RWPE1 (cell line): ENCODE data around the gene GLE1.
"Not testable (repeated sequence)": the region's sequence is repeated elsewhere in the genome, so short reads cannot be mapped to it uniquely, and the experiment has no call there.

Experiments used
- CTCF ChIA-PET: fragments of 350-600 bp; sonication (Branson Sonifier 250); formaldehyde crosslinking; extraction: SDS; loops from one replicate; lab custom pipeline; 2021; lab: Yijun Ruan, JAX
- POLR2A ChIA-PET: fragments of 400-600 bp; formaldehyde crosslinking; extraction: SDS; loops from one replicate; lab custom pipeline; 2020; ENCODE audit warnings: antibody characterized with exemption; ENCODE audit not compliant: low non-redundant PET; lab: Yijun Ruan, JAX
- DNase-seq: peaks from one replicate; pipeline ENCODE4 v3.0.0; 2012; ENCODE audit warnings: low spot score
- H3K27ac ChIP-seq: fragments of 450-650 bp; 2 replicates; pipeline ENCODE4 v1.5.1; 2017
- TF ChIP-seq, protein P1 (sequence below): fragments of 450-650 bp; conservative IDR thresholded peaks from 2 replicates; pipeline ENCODE4 v1.5.1; 2017; ENCODE audit warnings: low read depth, mild to moderate bottlenecking

The GLE1 gene

DNA sequence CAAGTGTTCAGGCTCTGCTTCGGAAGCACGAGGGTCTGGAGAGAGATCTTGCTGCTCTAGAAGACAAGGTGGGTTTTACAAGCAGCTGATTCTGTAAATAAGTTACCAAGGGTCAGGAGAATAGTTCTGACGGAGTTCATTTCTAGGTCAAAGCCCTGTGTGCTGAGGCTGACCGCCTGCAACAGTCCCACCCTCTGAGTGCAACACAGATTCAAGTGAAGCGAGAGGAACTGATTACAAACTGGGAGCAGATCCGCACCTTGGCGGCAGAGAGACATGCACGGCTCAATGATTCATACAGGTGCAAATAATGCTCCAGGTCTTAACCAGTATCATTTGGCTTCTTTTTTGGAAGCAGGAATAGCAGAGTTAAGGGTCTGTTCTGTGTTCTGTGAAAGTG is 72.7 kb downstream of the GLE1 start:
- CTCF ChIA-PET, result no interaction called here
- TF ChIP-seq, protein P1, sequence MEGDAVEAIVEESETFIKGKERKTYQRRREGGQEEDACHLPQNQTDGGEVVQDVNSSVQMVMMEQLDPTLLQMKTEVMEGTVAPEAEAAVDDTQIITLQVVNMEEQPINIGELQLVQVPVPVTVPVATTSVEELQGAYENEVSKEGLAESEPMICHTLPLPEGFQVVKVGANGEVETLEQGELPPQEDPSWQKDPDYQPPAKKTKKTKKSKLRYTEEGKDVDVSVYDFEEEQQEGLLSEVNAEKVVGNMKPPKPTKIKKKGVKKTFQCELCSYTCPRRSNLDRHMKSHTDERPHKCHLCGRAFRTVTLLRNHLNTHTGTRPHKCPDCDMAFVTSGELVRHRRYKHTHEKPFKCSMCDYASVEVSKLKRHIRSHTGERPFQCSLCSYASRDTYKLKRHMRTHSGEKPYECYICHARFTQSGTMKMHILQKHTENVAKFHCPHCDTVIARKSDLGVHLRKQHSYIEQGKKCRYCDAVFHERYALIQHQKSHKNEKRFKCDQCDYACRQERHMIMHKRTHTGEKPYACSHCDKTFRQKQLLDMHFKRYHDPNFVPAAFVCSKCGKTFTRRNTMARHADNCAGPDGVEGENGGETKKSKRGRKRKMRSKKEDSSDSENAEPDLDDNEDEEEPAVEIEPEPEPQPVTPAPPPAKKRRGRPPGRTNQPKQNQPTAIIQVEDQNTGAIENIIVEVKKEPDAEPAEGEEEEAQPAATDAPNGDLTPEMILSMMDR, result no peak
- POLR2A ChIA-PET, result no interaction called here

DNA sequence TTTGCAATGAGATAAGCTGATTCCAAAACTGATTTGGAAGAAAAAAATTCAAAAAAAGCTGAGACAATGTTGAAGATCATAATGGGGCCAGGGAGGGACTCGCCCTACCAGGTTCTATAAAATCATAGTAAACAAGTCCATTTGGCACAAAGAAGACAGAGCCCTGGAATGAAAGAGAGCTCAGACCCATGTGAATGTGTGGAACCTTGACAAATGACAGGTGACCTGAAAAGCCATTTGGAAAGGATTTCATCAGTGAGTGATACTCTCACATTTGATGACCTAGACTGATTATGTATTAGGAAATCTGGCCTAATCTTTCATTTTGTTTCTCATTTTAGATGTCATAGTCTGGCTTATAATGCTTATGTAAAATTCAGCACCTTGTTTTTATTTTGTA is 74.7 kb downstream of the GLE1 start:
- POLR2A ChIA-PET, result interaction anchor here (0.6 kb wide), 1 partner anchor 32 kb away, joined by 3 read pairs; no protein-coding TSS in a partner anchor
- no peak for DNase-seq
- no peak overlapping the region for H3K27ac ChIP-seq
- CTCF ChIA-PET, result interaction anchor here (0.6 kb wide), 1 partner anchor 21 kb away, joined by 4 read pairs; no protein-coding TSS in a partner anchor
- TF ChIP-seq, protein P1, result no peak

More for the DNA sequence above, 72.7 kb downstream of the GLE1 start:
- no peak for DNase-seq
- peak overlapping the region; percentile 3; the same call in 1 of the 2 replicates for H3K27ac ChIP-seq

DNA sequence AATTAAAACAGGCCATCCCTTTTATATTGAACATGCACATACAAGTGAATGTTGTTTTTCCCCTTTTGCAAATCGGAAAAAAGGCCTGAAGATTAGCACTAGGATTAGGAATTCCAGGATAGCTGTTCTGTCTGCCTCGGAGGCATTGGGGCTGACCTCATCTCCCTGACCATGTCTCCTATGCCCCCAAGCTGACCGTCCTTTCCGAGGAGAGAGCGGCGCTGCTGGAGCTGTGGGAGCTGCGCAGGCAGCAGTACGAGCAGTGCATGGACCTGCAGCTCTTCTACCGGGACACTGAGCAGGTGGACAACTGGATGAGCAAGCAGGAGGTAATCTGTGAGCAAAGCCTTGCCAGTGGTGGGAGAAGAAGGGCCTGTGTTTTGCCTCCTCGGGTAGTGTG is 76.2 kb downstream of the GLE1 start:
- POLR2A ChIA-PET, result interaction anchor here (0.6 kb wide), 1 partner anchor 46 kb away, joined by 4 read pairs; no protein-coding TSS in a partner anchor
- TF ChIP-seq, protein P1, result no peak
- 0 out of 2 replicates have a peak overlapping the region, but pooled peaks have one; percentile 20 for H3K27ac ChIP-seq
- DNase-seq, result no peak
- CTCF ChIA-PET, result no interaction called here

DNA sequence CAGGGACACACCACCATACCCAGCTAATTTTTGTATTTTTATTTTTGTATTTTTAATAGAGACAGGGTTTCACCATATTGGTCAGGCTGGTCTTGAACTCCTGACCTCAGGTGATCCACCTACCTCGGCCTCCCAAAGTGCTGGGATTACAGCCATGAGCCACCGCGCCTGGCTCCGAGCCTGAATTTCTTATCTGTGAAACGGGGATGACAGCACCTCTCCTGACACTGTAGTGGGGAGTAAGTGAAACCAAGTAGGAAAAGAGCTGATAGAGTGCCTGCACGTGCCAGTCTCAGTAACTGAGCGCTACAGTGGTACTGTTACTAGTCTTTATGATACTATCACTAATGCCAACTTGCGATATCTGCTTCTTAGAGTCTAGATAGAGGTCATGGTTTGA is 80.6 kb downstream of the GLE1 start:
- H3K27ac ChIP-seq, DNase-seq: not testable (repeated sequence)
- ChIA-PET CTCF (interaction anchor here (1.9 kb wide), 1 partner anchor 10 kb away, joined by 5 read pairs; no protein-coding TSS in a partner anchor), POLR2A (interaction anchor here (0.7 kb wide), 1 partner anchor 39 kb away, joined by 4 read pairs; no protein-coding TSS in a partner anchor)

DNA sequence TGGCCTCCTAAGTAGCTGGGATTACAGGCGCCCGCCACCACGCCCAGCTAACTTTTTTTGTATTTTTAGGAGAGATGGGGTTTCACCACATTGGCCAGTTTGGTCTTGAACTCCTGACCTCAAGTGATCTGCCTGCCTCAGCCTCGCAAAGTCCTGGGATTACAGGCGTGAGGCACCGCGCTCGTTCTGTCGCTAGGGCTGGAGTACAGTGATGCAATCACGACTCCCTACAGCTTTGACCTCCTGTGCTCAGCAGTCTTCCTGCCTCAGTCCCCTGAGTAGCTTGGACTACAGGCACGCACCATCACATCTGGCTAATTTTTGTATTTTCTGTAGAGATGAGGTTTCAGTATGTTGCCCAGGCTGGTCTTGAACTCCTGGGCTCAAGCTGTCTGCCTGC is 82.4 kb downstream of the GLE1 start:
- H3K27ac ChIP-seq, result peak overlapping the region; percentile 19
- CTCF ChIA-PET, result interaction anchor here (0.6 to 1.2 kb wide), 3 partner anchors 14 to 341 kb away, joined by 3 to 5 read pairs (median 4); no protein-coding TSS in a partner anchor
- DNase-seq, POLR2A ChIA-PET: not testable (repeated sequence)

DNA sequence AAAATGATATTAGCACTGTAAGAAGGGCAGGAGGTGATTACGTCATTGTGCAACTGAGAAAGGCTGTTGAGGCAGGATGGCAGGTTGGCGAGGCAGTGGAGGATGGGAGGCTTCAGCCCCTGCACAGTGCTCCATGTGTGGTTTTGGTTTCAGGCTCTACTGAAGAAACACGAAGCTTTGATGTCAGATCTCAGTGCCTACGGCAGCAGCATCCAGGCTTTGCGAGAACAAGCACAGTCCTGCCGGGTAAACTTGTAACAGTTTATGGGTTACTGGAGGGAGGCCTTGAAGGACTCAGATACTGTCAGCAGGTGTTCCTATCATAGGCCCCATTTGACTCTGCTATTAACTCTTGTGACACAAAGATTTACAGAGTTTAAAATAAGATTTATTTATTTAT is 82.9 kb downstream of the GLE1 start:
- no peak for DNase-seq
- TF ChIP-seq, protein P1, result no peak
- H3K27ac ChIP-seq, result peak overlapping the region; percentile 19
- ChIA-PET CTCF (interaction anchor here (0.6 to 0.7 kb wide), 3 partner anchors 14 to 341 kb away, joined by 3 to 4 read pairs (median 4); no protein-coding TSS in a partner anchor), POLR2A (no interaction called here)

DNA sequence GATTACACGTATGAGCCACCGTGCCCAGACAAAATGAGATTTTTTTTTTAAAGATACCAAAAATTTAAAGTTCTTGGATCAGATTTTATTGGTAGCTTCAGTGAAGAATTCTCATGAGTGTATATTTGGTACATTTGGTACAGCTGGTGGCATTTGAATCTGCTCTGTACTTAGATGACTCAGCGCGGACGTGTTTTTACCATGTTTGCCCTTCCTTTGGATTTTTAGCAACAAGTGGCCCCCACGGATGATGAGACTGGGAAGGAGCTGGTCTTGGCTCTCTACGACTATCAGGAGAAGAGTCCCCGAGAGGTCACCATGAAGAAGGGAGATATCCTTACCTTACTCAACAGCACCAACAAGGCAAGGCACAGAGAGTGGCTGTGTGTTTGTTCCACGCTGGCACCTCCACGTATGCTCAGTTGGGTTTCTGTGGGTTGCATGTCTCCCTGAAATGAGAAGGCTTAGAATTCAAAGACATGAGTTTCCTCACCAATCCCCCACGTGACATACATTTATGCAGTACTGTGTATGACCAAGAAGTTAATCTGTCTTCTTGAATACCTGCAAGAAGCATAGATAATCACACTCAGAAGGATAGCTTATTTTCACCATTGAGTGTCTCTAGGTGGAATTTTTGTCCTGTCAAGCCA is 84.2 kb downstream of the GLE1 start:
- TF ChIP-seq, protein P1, result no peak
- H3K27ac ChIP-seq, result no peak overlapping the region
- ChIA-PET POLR2A (no interaction called here), CTCF (no interaction called here)
- DNase-seq, result no peak
